OCI-LY1 (cell line): ENCODE measurements around the gene AIFM3.

Source experiments
- H2AFZ ChIP-seq: fragments of 200-600 bp; sonication (generic), shearing (Covaris generic); 2 replicates; pipeline ENCODE4 v1.6.0; 2014; ENCODE audit warnings: antibody characterized with exemption, mild to moderate bottlenecking, low read length
- H3F3A ChIP-seq: fragments of 200-600 bp; sonication (generic), shearing (Covaris generic); 2 replicates; pipeline ENCODE4 v1.6.0; 2014; ENCODE audit warnings: mild to moderate bottlenecking, antibody characterized with exemption, low read length, moderate library complexity; ENCODE audit not compliant: insufficient read depth
- H3K27ac ChIP-seq: fragments of 200-600 bp; sonication (generic); 2 replicates; pipeline ENCODE4 v1.5.1; 2014; ENCODE audit warnings: low read length, mixed run types, mild to moderate bottlenecking, low read depth; ENCODE audit not compliant: poor library complexity, severe bottlenecking
- H3K27me3 ChIP-seq: fragments of 200-600 bp; sonication (generic); 2 replicates; pipeline ENCODE4 v1.6.0; 2014; ENCODE audit warnings: antibody characterized with exemption, mild to moderate bottlenecking, low read length, moderate library complexity; ENCODE audit not compliant: insufficient read depth
- H3K36me3 ChIP-seq: fragments of 200-600 bp; sonication (generic); 2 replicates; pipeline ENCODE4 v1.6.1; 2014; ENCODE audit warnings: mild to moderate bottlenecking, antibody characterized with exemption, low read length, moderate library complexity, mixed read lengths; ENCODE audit not compliant: insufficient read depth
- H3K4me1 ChIP-seq: fragments of 200-600 bp; sonication (generic); 2 replicates; pipeline ENCODE4 v1.5.1; 2014; ENCODE audit warnings: mild to moderate bottlenecking, low read length, moderate library complexity; ENCODE audit not compliant: insufficient read depth, severe bottlenecking
- H3K4me2 ChIP-seq: fragments of 200-600 bp; sonication (generic), shearing (Covaris generic); 2 replicates; pipeline ENCODE4 v1.6.1; 2014; ENCODE audit warnings: low read length
- H3K4me3 ChIP-seq: fragments of 200-600 bp; sonication (generic); 2 replicates; pipeline ENCODE4 v1.5.1; 2014; ENCODE audit warnings: low read length, low read depth, mild to moderate bottlenecking, mixed read lengths; ENCODE audit not compliant: poor library complexity, severe bottlenecking
- H3K79me2 ChIP-seq: fragments of 200-600 bp; shearing (Covaris generic); 2 replicates; pipeline ENCODE4 v1.6.1; 2016; ENCODE audit warnings: mixed run types, low read length, mixed read lengths; ENCODE audit not compliant: insufficient read depth
- H3K9ac ChIP-seq: fragments of 200-600 bp; sonication (generic), shearing (Covaris generic); 2 replicates; pipeline ENCODE4 v1.6.1; 2014; ENCODE audit warnings: mild to moderate bottlenecking, low read length, mixed read lengths
- H3K9me2 ChIP-seq: fragments of 200-600 bp; sonication (generic), shearing (Covaris generic); 2 replicates; pipeline ENCODE4 v1.6.1; 2014; ENCODE audit warnings: low read depth, mild to moderate bottlenecking, low read length, mixed read lengths
- H3K9me3 ChIP-seq: fragments of 200-600 bp; shearing (Covaris generic); 2 replicates; pipeline ENCODE4 v1.6.1; 2014; ENCODE audit warnings: low read length, mixed read lengths
- H4K20me1 ChIP-seq: fragments of 200-600 bp; sonication (generic), shearing (Covaris generic); 2 replicates; pipeline ENCODE4 v1.6.0; 2016; ENCODE audit warnings: mild to moderate bottlenecking, low read length; ENCODE audit not compliant: insufficient read depth
- EZH2 ChIP-seq: fragments of 200-600 bp; sonication (generic), shearing (Covaris generic); IDR thresholded peaks from 2 replicates; pipeline ENCODE4 v1.8.0; 2017; ENCODE audit warnings: borderline replicate concordance, mixed run types, mild to moderate bottlenecking, antibody characterized with exemption, low read length, moderate library complexity, mixed read lengths
- TF ChIP-seq, protein P1 (sequence below): fragments of 200-600 bp; sonication (generic), shearing (Covaris generic); IDR thresholded peaks from 2 replicates; pipeline ENCODE4 v1.5.1; 2017; ENCODE audit warnings: mild to moderate bottlenecking, antibody characterized with exemption, low read length, moderate library complexity, mixed read lengths

AIFM3 gene

GRCh38 chr22:20980523-20980922 lies 13.5 kb downstream of the AIFM3 start:
- Histone ChIP-seq H3K4me3 (no peak overlapping the region), H3K36me3 (no peaks in the 10 kb centered on the region), H3K27me3 (no peaks in the 10 kb centered on the region; the same call in 1 of the 2 replicates), H2AFZ (no peak overlapping the region), H3K4me2 (no peak overlapping the region), H3K79me2 (no peaks in the 10 kb centered on the region), H3K9ac (no peak overlapping the region), H3K4me1 (peaks cover 20% of the 10 kb centered on the region), H3K27ac (no peak overlapping the region), H3K9me3 (peaks cover 9% of the 10 kb centered on the region), H4K20me1 (no peaks in the 10 kb centered on the region), H3K9me2 (no peaks in the 10 kb centered on the region), H3F3A (no peaks in the 10 kb centered on the region)
- TF ChIP-seq EZH2, result no peak
- TF ChIP-seq, protein P1, sequence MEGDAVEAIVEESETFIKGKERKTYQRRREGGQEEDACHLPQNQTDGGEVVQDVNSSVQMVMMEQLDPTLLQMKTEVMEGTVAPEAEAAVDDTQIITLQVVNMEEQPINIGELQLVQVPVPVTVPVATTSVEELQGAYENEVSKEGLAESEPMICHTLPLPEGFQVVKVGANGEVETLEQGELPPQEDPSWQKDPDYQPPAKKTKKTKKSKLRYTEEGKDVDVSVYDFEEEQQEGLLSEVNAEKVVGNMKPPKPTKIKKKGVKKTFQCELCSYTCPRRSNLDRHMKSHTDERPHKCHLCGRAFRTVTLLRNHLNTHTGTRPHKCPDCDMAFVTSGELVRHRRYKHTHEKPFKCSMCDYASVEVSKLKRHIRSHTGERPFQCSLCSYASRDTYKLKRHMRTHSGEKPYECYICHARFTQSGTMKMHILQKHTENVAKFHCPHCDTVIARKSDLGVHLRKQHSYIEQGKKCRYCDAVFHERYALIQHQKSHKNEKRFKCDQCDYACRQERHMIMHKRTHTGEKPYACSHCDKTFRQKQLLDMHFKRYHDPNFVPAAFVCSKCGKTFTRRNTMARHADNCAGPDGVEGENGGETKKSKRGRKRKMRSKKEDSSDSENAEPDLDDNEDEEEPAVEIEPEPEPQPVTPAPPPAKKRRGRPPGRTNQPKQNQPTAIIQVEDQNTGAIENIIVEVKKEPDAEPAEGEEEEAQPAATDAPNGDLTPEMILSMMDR, result no peak

- TF ChIP-seq, protein P1, result no peak
- peaks cover 20% of the 10 kb centered on the region for H3K4me1 ChIP-seq
- peaks cover 5% of the 10 kb centered on the region; the same call in 1 of the 2 replicates for H3K36me3 ChIP-seq
- no peaks in the 10 kb centered on the region for H4K20me1 ChIP-seq
- no peaks in the 10 kb centered on the region for H3K9me2 ChIP-seq
- H3K27ac ChIP-seq, result peak overlapping the region; percentile 19
- no peak overlapping the region for H2AFZ ChIP-seq
- H3K9me3 ChIP-seq, result peaks cover 9% of the 10 kb centered on the region
- peak overlapping the region; percentile 86 for H3K4me3 ChIP-seq
- no peaks in the 10 kb centered on the region for H3F3A ChIP-seq
- no peaks in the 10 kb centered on the region for H3K79me2 ChIP-seq
- H3K4me2 ChIP-seq, result peak overlapping the region; percentile 98
- H3K9ac ChIP-seq, result peak overlapping the region; percentile 89
- no peaks in the 10 kb centered on the region; the same call in 1 of the 2 replicates for H3K27me3 ChIP-seq
These were observed 14.1 kb downstream of the AIFM3 start for GRCh38 chr22:20980938-20981722.

GRCh38 chr22:20981787-20982562 lies 14.9 kb downstream of the AIFM3 start, which contains the start of gene LZTR1:
Gene LZTR1, plus strand, starts transcription at chr22:20982297. Its CDS starts 75 bp downstream, at chr22:20982372.
- Histone ChIP-seq H3K9me3 (peaks cover 9% of the 10 kb centered on the region), H3K9ac (peak within 1 kb of the TSS; percentile 89), H3K36me3 (peaks cover 12% of the 10 kb centered on the region; the same call in 1 of the 2 replicates), H3K27ac (peak within 1 kb of the TSS; percentile 19), H3K4me2 (peak within 1 kb of the TSS; percentile 98), H2AFZ (peak within 1 kb of the TSS; percentile 6; the same call in 1 of the 2 replicates), H3K4me3 (peak within 1 kb of the TSS; percentile 86), H3K27me3 (no peaks in the 10 kb centered on the region; the same call in 1 of the 2 replicates), H3K9me2 (no peaks in the 10 kb centered on the region), H4K20me1 (no peaks in the 10 kb centered on the region), H3K4me1 (peaks cover 20% of the 10 kb centered on the region), H3F3A (no peaks in the 10 kb centered on the region), H3K79me2 (no peaks in the 10 kb centered on the region)
- TF ChIP-seq, protein P1, result peak; percentile 58
- no peak for TF ChIP-seq EZH2
